Limb (tissue), 2 donors: ENCODE measurements around the gene TSPEAR.

Source experiments
- DNase-seq, 2 donors: peaks; one replicate each; pipeline ENCODE4 v3.0.0-alpha.2; 2016; ENCODE audit errors: extremely low spot score in 2 of 2

TSPEAR gene

GRCh38 chr21:44531606-44532564 lies 179.5 kb downstream of the TSPEAR start:
- DNase-seq = peak; percentile 22 to 26

GRCh38 chr21:44530903-44531605 lies 180.3 kb downstream of the TSPEAR start:
- peak in 1 of 2 donors; percentile 7 for DNase-seq

DNA sequence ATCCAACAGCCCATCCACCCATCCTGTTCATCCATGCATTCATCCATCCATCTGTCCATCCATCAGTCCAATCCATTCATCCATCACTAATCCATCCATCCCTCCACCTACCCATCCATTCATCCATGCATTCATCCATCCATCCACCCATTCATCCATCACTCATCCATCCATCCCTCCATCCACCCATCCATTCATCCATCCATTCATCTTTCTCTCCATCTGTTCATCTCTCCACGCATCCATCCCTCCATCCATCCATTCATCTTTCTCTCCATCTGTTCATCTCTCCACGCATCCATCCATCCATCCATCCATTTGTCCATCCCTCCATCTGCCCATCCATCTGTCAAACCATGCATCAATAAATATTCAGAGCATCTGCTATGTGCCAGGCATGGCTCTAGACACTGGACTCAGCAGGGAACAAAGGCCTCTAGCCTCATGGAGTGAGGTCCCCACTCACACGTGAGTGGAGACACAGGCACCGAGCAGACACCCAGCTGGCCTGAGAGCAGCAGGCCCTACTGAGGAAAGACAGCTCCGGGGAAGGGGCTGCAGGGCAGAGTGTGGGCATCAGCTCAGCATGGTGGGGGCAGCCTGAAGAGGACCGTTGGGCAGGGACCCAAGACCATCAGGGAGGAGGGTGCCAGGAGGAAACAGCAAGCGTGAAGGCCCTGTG lies 181.0 kb downstream of the TSPEAR start:
- no peak for DNase-seq

- DNase-seq = peak in 1 of 2 donors; percentile 9
Measured at GRCh38 chr21:44529503-44530125, 181.8 kb downstream of the TSPEAR start.

DNA sequence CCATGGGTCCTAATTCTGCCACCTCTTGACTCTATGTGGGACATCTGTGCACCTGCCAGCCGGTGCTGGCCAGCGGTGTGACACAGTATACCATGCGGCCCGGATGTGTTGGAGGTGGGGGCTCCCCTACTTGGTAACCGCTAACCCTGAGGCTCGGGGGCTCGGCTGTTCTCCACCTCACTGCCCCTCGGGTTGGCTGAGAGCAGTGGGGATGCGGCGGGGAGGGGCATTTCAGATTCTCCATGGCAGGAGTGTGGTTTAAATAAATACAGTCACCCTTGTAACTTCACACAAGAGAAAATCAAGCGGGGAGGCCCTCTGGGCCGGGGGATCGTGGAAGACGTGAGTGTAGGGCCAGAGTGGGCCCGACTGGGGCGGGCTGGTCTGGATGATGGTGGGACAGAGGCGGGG lies 182.4 kb downstream of the TSPEAR start:
- DNase-seq = peak in 1 of 2 donors; percentile 7

- DNase-seq = no peak
Measured at GRCh38 chr21:44528634-44528995, 182.8 kb downstream of the TSPEAR start.

- DNase-seq = peak in 1 of 2 donors; percentile 20
Measured at GRCh38 chr21:44527983-44528633, 183.3 kb downstream of the TSPEAR start.

DNA sequence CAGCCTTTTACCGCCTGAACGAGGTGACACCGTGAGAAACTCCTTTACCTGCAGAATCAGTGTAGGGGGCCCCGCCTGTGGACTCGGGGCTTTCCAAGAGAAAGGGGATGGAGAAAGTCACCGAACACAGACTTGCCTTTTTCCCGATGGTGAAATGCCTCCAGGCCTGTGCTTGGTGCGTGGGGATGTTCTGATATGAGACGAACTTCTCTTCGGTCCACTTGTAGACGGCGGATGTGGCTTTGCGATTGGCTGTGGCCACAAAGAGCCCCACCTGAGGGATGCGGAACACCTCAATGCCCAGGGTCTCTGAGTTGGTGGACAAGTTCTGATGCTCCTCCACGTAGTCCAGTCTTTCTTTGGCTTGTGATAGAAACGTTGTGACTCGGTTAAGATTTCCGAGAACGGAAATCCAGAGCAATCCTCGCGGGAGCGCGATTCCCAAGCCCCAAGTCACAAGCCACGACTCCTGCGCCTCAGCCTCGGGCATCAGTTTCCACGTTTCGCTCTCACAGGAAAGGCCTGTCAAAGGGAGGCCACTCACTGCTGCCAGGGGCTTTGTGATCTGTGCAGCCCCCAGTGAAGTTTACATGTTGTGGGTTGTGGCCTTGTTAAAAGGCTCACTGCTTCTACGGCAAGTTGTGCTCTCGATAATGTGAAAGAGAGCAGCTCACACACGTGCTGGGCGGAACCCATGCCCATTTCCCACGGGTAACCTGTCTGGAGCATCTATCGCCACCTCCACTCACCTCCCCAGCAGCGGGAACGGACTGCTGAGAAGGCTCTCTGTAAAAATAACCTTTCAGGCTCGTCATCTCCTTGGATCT lies 184.0 kb downstream of the TSPEAR start:
- DNase-seq = peak in 1 of 2 donors; percentile 9

GRCh38 chr21:44526096-44526997 lies 185.0 kb downstream of the TSPEAR start:
- peak in 1 of 2 donors; percentile 4 for DNase-seq

DNA sequence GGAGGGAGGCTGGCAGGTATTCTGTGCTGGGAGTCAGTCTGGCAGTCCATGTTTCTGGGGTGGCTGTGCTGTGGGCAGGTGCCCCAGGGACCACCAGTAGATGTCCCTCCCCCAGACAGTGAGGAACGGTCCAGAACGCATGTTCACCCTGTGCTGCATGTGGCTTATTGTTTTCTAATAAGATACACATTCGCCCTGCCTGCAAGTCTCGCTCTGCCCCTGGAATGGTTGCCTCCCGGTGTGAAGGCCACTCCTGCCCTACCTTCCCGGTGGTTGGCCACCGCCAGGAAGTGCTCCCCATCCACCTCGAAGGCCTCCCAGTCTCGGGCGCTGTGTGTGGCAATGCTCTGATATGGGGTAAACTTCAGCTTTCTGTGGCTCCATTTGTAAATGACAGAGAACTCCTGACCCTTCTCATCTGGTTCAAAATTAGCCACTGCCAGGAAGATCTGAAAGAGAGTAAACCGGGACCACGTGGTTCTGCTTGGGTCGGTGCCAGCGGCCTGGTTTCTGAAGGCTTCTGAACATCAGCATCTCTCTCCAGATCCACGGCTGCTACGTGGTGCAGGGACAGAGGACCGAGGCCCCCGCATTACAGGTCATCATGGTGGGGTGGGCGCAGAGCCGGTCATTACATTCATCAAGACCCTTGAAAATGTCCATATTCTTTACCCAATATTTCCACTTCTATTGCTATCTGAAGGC lies 185.8 kb downstream of the TSPEAR start:
- DNase-seq = peak in 1 of 2 donors; percentile 6

DNA sequence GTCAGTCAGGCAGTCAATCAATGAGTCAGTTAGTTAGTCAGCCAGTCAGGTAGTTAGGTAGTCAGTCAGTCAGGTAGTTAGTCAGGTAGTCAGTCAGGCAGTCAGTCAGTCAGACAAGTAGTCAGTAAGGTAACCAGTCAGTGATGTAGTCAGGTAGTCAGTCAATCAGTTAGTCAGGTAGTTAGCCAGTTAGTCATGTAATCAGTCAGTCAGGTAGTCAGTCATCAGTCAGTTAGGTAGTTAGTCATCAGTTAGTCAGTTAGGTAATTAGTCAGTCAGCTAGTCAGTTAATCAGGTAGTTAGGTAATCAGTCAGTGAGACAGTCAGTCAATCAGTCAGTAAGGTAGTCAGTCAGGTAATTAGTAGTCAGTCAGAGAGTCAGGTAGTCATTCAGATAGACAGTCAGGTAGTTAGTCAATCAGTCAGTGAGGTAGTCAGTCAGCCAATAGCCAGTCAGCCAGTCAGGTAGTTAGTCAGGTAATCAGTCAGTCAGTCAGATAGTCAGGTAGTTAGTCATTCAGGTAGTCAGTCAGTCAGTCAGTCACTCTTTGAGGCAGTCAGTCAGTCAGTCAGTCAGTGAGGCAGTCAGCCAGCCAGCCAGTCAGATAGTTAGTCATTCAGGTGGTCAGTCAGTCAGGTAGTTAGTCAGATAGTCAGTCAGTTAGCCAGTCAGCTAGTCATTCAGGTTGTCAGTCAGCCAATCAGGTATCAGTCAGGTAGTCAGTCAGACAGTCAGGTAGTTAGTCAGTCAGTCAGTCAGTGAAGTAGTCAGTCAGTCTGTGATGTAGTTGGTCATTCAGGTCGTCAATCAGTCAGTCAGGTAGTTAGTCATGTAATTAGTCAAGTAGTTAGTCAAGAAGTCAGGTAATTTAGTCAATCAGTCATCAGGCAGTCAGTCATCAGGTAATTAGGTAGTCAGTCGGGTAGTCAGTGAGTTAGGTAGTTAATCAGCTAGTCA lies 186.7 kb downstream of the TSPEAR start:
- DNase-seq = no peak

GRCh38 chr21:44523567-44524413 lies 187.6 kb downstream of the TSPEAR start:
- DNase-seq = peak in 1 of 2 donors; percentile 5

DNA sequence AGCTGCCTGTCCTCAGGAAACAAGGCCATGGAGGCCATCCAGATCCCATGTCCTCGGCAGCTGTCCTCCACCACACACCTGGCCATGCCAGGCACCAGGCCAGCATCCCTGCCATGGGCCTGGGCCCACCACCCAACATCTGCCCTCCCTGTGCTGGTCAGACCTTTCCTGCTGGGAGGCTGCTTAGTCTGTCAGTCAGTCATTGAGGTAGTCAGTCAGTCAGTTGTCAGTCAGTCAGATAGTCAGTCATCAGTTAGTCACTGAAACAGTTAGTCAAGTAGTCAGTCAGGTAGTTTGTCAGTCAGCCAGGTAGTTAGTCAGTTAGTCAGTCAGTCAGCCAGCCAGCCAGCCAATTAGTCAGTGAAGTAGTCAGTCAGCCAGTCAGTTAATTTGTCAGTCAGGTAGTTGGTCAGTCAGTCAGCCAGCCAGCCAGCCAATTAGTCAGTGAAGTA lies 188.6 kb downstream of the TSPEAR start:
- DNase-seq = no peak

DNA sequence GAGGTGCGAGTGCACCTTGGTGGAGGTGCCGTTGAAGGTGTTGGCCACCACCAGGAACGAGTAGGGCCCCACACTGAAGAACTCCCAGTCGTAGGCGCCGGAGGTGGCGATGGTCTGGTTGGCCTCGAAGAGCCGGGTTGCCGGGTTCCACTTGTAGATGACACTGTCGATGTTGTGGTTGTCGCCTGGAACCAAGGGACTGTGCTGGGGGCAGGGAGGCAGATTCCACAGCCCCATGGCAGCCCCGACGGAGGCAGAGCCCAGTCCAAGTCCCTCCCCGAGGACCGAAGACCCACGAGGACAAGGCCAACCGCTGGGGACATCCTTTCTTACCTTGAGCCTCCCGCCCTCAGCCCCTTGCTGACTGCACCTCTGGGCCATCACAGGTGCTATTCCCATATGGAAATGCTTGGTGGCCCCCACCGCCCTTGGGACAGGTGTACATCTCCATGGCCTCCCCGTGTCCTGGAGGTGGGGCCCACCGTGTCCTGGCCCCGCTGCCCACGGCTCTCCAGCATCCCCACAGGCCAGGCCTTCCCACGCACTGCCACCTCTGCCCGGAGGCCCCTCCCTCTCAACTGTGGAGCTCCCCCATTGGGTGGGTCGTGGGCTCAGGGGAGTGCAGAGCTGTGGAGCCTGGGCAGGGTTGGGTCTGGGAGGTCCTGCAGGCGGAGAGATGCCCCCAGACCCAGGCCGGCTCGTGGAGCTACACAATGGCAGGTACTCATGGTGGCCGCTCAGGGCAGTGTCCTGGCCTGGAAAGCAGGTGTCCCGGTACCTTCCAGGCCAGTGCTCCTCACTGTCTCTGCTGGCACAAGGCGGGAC lies 189.2 kb downstream of the TSPEAR start:
- peak in 1 of 2 donors; percentile 22 for DNase-seq

- peak in 1 of 2 donors; percentile 24 for DNase-seq
Measured at GRCh38 chr21:44521301-44521927, 190.0 kb downstream of the TSPEAR start.
